Spleen (tissue), 11 donors: ENCODE data around the gene BCL11B. TPM values are rescaled to one million over a fixed set of nuclear protein-coding genes. Genes with fewer than 3 reads are reported as not detected.

Source experiments
- DNase-seq: peaks from one replicate; pipeline ENCODE4 v3.0.0-alpha.2; 2020
- H3K27ac ChIP-seq, 8 donors: fragments of 200-600 bp; sonication (generic) in 7 of 8; 1 replicate in 4 of 8; 2 replicates in 4 of 8; pipeline versions ENCODE4 v1.5.0 to v1.8.0; 2016 to 2021; ENCODE audit warnings: inconsistent platforms in 4 of 8, mild to moderate bottlenecking in 4 of 8, moderate library complexity in 1 of 8
- H3K27me3 ChIP-seq, 7 donors: fragments of 200-600 bp; sonication (generic) in 6 of 7; replicated peaks in 1 of 7; 1 replicate in 4 of 7; 2 replicates in 3 of 7; pipeline versions ENCODE4 v1.5.0 to v1.8.0; 2016 to 2021; ENCODE audit warnings: inconsistent platforms in 3 of 7, mild to moderate bottlenecking in 1 of 7
- H3K36me3 ChIP-seq, 6 donors: fragments of 200-600 bp; sonication (generic) in 5 of 6; 1 replicate in 4 of 6; 2 replicates in 2 of 6; pipeline versions ENCODE4 v1.5.0 to v1.8.0; 2016 to 2021; ENCODE audit warnings: inconsistent platforms in 2 of 6
- H3K4me1 ChIP-seq, 6 donors: fragments of 200-600 bp; sonication (generic) in 5 of 6; 1 replicate in 3 of 6; 2 replicates in 3 of 6; pipeline versions ENCODE4 v1.5.0 to v1.8.0; 2016 to 2021; ENCODE audit warnings: inconsistent platforms in 3 of 6
- H3K4me3 ChIP-seq, 8 donors: fragments of 200-600 bp; sonication (generic) in 7 of 8; 1 replicate in 4 of 8; 2 replicates in 4 of 8; pipeline versions ENCODE4 v1.5.0 to v1.8.0; 2016 to 2021; ENCODE audit warnings: inconsistent platforms in 4 of 8, mild to moderate bottlenecking in 4 of 8, moderate library complexity in 2 of 8
- H3K9me3 ChIP-seq, 8 donors: fragments of 200-600 bp; sonication (generic) in 7 of 8; 1 replicate in 4 of 8; 2 replicates in 4 of 8; pipeline versions ENCODE4 v1.5.0 to v1.8.0; 2016 to 2021; ENCODE audit warnings: inconsistent platforms in 4 of 8
- CTCF ChIP-seq, 11 experiments: fragments of 200-600 bp in 7 of 11; fragments of 450-650 bp in 4 of 11; sonication (generic) in 4 of 11; IDR thresholded peaks in 8 of 11; conservative IDR thresholded peaks in 3 of 11; 1 replicate in 7 of 11; 2 replicates in 4 of 11; pipeline versions ENCODE4 v1.4.0 to v1.8.0; 2016 to 2021; ENCODE audit warnings: antibody characterized with exemption in 11 of 11, inconsistent platforms in 4 of 11, mild to moderate bottlenecking in 1 of 11
- POLR2A ChIP-seq, 3 donors: fragments of 450-650 bp; IDR thresholded peaks; one replicate each; pipeline ENCODE4 v1.5.1; 2017; ENCODE audit warnings: antibody characterized with exemption in 3 of 3, mild to moderate bottlenecking in 1 of 3
- POLR2AphosphoS5 ChIP-seq, 3 donors: sonication (generic); formaldehyde crosslinking; IDR thresholded peaks; one replicate each; pipeline ENCODE4 v1.5.1; 2017; ENCODE audit warnings: antibody characterized with exemption in 3 of 3
- WGBS, 5 donors: extraction: QIAGEN DNeasy Blood & Tissue Kit in 3 of 5; methylation state at CpG; one replicate each; pipeline versions ENCODE4 v1.1.5 to v1.1.7; 2013 to 2018; 5-methylcytosine and 5-hydroxymethylcytosine counted together
- intact Hi-C: fragments of 100-400 bp; cut with DNase I; formaldehyde crosslinking; loops from one replicate; pipeline ENCODE4 v1.15.0; 2023; ENCODE audit warnings: low total_unique reads
- polyA plus RNA-seq, 3 donors: library from polyadenylated mRNA; stranded (reverse); fragments of 200-250 nt; gene quantifications; one replicate each; pipeline ENCODE4 v1.2.1, GENCODE V29; 2013
- total RNA-seq, 7 donors: library from RNA; depleted of rRNA in 3 of 7; stranded (reverse); fragments of >200 nt in 3 of 7; fragmentation: NEBNext Ultra II Directional in 4 of 7; extraction: Animal tissue kit (Norgen Biotek cat#: 25700) in 4 of 7; gene quantifications; one replicate each; pipeline versions ENCODE4 v1.1.0 to v1.2.1, GENCODE V29; 2016 to 2021
- donor health status: healthy with polysubstance abuse.
- donor health status: DM: no; HTN: no; CAD: no; lungs with moderate emphysema.
- donor health status: DM: no; HTN: no; CAD: no.
- donor health status: Bipolar disorder and iron deficiency.
- donor health status: healthy.
- donor health status: DM: no; HTN: no; CAD: no.
- donor health status: DM: yes; HTN: yes; CAD: no.

The BCL11B gene
- total and polyA plus RNA-seq, 10 donors = 0.74 to 21.1 (median 11.4) TPM

- intact Hi-C loops = no loop called here
- peak overlapping the region in 4 of 8 donors; percentile 8 to 84 (median 76) for H3K27ac ChIP-seq
- peaks cover 0 to 97% (median 14%) of the 10 kb centered on the region in 6 donors for H3K4me1 ChIP-seq
- 83 to 90% (median 84%) methylated on average over 2 of the region's 2 CpGs for WGBS, 5 donors
- no peak overlapping the region for H3K4me3 ChIP-seq
- no peak for DNase-seq
- TF ChIP-seq CTCF (IDR thresholded peaks at IDR 0.05 in 8 of 11, conservative IDR thresholded peaks at IDR 0.05 in 3 of 11) (no peak), POLR2AphosphoS5 (IDR thresholded peaks at IDR 0.05) (no peak), POLR2A (IDR thresholded peaks at IDR 0.05) (no peak)
- no peaks in the 10 kb centered on the region for H3K9me3 ChIP-seq
- H3K27me3 ChIP-seq = peaks cover 0 to 86% (median 24%) of the 10 kb centered on the region in 7 donors
- no peaks in the 10 kb centered on the region for H3K36me3 ChIP-seq
Observed at GRCh38 chr14:99251721-99252120, 20.3 kb downstream of the BCL11B start.

- H3K36me3 ChIP-seq = no peaks in the 10 kb centered on the region
- no peak for TF ChIP-seq POLR2AphosphoS5 (IDR thresholded peaks at IDR 0.05)
- H3K9me3 ChIP-seq = no peaks in the 10 kb centered on the region
- peaks cover 0 to 97% (median 21%) of the 10 kb centered on the region in 6 donors for H3K4me1 ChIP-seq
- peaks cover 0 to 86% (median 32%) of the 10 kb centered on the region in 7 donors for H3K27me3 ChIP-seq
- no peak overlapping the region for H3K4me3 ChIP-seq
- peak overlapping the region in 5 of 8 donors; percentile 22 to 84 (median 68) for H3K27ac ChIP-seq
- intact Hi-C loops = no loop called here
- 60 to 74% (median 69%) methylated on average over 5 of the region's 5 CpGs for WGBS, 5 donors
- DNase-seq = no peak
Observed at GRCh38 chr14:99250636-99251208, 21.3 kb downstream of the BCL11B start.

- WGBS, 5 donors = 73 to 84% (median 80%) methylated on average over 6 of the region's 6 CpGs
- intact Hi-C loops = no loop called here
- no peak overlapping the region for H3K4me3 ChIP-seq
- peaks cover 0 to 95% (median 22%) of the 10 kb centered on the region in 6 donors for H3K4me1 ChIP-seq
- no peaks in the 10 kb centered on the region for H3K36me3 ChIP-seq
- H3K27me3 ChIP-seq = peaks cover 0 to 91% (median 39%) of the 10 kb centered on the region in 7 donors
- no peaks in the 10 kb centered on the region for H3K9me3 ChIP-seq
- H3K27ac ChIP-seq = peak overlapping the region in 4 of 8 donors; percentile 69 to 86 (median 80)
- no peak for DNase-seq
- TF ChIP-seq CTCF (IDR thresholded peaks at IDR 0.05 in 8 of 11, conservative IDR thresholded peaks at IDR 0.05 in 3 of 11) (no peak), POLR2AphosphoS5 (IDR thresholded peaks at IDR 0.05) (no peak), POLR2A (IDR thresholded peaks at IDR 0.05) (no peak)
Observed at GRCh38 chr14:99249389-99249788, 22.6 kb downstream of the BCL11B start.

GRCh38 chr14:99248761-99249171 lies 23.2 kb downstream of the BCL11B start:
- Histone ChIP-seq H3K36me3 (no peaks in the 10 kb centered on the region), H3K27me3 (peaks cover 0 to 91% (median 39%) of the 10 kb centered on the region in 7 donors), H3K4me1 (peaks cover 0 to 88% (median 22%) of the 10 kb centered on the region in 6 donors), H3K9me3 (no peaks in the 10 kb centered on the region), H3K4me3 (no peak overlapping the region), H3K27ac (peak overlapping the region in 6 of 8 donors; percentile 20 to 86 (median 72))
- intact Hi-C loops = no loop called here
- DNase-seq = peak; percentile 69
- TF ChIP-seq CTCF (IDR thresholded peaks at IDR 0.05 in 8 of 11, conservative IDR thresholded peaks at IDR 0.05 in 3 of 11) (no peak), POLR2AphosphoS5 (IDR thresholded peaks at IDR 0.05) (no peak), POLR2A (IDR thresholded peaks at IDR 0.05) (no peak)
- 51 to 62% (median 59%) methylated on average over 5 of the region's 5 CpGs for WGBS, 5 donors
